SKM-1 (cell line): ENCODE measurements around the gene ACAA2.
"Not testable (repeated sequence)": the region's sequence is repeated elsewhere in the genome, so short reads cannot be mapped to it uniquely, and the experiment has no call there.

Experiments used
- DNase-seq: peaks from one replicate; lab custom pipeline; 2025; ENCODE audit not compliant: unreplicated experiment; lab: John Stamatoyannopoulos, UW

The ACAA2 gene

DNA sequence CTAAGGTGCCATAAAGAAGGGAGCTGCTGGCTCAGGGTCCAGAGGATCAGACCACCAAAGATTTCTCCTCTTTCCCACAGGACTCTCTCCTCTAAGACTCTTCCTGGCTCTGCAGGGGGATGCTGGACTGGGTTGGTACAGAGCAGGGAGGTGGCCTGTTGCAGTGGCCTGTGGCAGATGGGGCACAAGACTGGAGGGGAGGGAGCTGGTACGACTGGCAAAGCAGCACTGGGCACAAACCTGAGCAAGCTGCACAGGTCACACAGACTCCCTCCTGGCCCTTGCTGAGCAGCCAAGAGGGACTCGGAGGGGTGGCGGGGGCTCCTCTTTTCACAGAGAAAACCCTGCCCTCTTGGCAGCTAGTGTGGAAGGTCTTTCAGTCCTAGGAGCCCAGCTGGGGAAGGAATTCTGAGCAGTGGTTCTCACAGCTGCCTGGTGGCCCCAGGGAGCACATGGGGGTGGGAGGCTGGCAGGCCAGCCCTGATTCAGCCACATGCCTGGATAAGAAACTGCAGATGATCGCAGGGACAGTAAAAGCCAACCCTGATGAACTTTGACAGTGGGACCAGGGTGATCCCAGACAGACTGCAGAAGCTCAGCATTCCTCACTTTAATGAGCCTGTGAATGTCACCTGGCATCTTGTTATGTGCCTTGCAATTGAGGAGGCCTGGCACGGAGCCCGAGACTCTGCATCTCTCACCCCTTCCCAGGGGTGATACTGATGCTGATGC, 32.5 kb upstream of the ACAA2 start:
- no peak for DNase-seq

DNA sequence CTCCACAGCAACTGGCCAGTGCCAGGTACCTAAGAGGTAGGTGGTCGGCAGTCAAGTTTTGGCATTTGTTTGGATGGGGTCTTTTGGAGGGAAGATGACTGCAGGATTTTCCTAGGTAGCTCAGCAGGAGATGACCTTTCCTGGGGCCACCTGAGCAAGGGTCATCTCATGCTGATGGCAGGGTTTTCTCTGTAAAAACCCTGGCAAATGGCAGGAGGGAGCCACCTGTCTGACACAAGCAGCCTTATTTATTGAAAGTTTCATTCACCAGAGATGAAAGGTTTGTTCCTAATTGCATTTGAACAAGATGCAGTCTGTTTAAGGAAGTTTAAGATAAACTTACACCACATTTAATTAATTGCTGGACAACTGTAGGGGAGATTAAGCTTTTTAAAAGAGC, 31.6 kb upstream of the ACAA2 start:
- no peak for DNase-seq

DNA sequence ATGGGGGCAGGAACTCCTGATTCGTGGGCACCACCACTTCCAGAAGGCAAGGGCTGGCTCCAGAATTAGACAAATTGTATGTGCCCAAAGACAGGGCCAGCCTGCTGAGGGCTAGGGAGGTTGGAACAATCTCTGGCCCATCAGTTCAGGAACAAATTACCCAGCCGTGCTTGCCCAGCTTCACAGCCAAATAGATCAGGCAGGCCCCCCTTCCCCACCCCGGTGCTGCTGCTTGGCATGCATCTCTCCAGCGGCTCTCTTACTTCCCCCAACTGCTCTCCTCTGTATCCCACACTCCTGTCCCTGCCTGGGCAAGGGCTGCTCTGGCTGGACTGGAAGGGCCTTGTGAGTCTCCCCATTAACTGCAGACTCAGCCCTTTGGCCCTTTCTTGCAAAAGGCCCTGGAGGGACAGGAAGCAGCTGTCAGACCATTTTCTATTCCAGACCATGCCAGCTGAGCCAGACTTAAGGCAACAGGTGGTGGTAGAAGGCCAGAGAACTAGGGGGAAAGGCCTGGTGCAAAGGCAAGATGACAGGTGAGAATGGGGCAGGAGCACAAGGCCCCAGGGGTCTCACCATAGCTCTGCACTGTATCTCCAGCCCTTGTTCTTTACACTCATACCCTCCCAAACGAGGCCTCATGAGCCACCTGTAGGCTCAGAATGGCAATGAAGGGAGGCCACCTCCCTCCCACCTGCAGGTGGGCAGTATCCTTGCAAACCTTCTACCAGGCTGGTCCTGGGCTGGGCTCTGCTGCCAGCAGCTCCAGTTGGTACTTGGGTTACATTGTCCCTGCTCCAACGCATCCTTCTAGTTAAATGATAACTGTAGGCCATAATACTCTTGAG, 30.7 kb upstream of the ACAA2 start:
- DNase-seq, result no peak

DNA sequence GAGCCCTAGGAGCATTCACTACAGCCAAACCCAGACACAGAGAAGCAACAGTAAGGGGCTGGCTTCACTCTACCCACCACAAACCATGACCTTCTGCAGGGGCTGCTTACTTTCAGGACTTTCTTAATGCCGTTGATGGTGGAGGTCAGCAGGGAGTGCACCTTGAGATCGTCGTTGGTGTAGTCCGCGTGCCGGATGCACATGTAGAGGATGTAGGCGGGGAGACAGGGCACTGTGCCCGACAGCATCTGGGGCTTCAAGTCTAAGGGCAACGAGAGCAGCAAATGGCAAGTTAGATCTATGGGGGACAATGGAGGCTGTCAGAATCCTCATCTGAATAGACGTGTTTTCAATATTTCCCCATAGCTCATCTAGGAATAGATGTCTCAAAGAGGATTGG, 29.8 kb upstream of the ACAA2 start:
- no peak for DNase-seq

DNA sequence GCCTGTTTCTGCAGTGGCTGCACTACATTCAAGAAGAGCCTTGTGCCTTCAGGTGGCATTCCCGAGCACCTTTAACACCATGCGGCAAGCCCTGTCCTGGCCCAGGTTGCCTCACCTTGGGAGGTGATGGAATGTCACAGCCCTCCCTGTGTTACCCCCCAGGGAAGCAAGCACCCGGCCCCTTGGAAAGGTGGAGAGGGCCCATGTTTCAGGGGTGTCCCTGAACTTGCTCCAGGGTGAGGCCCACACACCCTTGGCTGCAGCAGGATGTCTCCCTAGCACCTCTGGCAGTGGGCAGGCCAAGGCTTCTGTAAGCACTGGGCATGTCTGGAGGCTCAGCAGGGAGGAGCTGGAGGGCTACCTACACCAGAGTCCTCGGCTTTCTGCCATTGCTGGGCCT, 29.3 kb upstream of the ACAA2 start:
- DNase-seq, result no peak

DNA sequence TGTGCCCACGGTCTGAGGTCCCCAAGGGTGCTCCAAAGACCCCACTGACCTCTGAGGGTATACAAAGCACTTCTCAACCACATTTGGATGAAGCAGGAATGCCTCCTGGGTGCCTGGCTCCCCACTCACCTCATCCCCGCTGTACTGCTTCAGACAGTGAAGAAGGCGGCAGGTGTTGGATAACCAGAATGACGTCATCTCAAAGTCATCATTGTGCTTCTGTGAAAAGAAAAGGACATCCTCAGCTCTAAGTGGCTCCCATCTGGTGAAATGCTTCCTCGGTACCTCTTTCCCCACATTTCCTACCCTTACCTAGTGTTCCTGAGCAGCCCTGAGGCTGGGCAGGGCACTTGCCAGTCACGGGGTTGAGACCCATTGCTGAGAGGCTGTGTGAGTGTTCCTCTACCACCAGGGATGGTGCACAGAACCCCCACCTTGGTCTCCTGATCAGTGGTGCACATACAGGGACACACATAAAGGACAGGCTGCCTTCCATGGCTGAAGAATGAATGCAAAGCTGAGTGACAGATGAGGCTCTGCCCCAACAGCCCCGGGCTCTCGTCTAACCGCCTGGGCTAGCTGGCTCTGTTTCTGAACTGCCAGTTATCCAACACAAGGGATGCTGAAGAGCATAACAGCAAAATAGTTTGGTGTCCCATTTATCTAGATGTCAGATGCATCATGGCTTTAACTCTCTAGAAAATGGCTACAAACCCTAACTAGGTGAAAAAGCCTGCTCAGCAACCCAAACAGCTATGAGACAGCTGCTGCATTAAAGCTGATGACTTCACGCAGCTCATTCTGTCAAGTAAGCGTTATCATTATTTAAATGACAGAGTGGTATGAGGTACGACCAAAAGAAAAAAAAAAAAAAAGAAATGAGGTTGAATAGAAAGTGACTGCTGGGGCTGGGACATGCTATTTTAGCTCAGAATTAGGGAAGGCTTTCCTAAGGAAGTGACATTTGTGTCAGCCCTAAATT, 28.2 kb upstream of the ACAA2 start:
- no peak for DNase-seq

DNA sequence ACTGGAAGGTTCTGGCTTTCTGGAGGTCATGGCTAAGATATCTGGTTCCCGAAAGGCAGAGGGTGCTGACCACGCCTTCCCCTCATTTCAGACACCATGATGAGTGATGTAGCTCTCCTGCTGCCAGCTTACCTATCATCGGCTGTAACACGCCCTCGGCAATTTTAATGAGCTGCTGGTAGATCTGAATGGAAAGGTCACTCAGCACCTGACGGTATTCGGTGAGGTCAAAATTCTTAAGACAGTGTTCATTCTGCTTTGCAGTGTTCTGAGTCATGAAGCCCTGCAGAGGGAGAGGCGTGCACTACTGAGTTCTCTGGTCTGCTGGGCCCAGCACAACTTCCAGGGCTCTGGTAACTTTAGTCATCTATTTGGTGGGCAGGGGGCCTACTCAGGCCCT, 25.7 kb upstream of the ACAA2 start:
- DNase-seq, result no peak

DNA sequence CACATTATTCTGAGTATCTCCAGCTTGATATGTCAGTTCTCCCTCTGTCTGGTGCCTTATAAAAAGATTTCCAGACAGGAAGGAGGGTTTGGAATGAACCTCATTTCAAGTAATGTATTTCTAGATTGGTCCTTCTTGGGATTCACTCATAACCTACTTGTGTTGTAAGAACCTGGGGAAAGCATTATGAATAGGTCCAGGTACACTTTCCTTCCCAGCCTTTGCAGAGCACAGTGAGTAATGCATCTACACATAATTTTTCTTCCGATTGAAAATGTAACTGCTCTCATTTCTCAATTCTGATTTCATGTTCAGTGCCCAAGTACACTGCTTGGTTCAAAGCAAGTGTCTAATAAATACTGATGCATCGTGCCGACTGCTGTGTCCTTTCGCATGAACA, 25.0 kb upstream of the ACAA2 start:
- DNase-seq, result no peak

DNA sequence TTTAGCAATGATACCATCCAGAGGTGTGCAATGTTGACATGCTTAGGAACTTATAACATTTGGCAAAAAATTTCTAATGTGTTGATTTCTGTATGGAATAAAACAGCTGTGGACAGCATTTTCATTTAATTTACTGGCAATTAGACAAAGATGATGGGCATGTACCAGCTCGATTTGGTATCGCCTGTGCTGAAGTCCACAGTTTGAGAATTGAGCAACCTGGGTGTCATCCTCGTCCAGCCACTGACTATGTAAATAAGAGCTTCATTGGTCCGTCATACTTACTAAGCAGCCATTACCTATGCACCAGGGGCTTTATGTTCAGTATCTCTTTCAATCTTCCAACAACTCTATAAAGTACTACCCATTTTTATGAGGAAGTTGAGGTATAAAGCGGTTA, 24.6 kb upstream of the ACAA2 start:
- DNase-seq, result no peak

DNA sequence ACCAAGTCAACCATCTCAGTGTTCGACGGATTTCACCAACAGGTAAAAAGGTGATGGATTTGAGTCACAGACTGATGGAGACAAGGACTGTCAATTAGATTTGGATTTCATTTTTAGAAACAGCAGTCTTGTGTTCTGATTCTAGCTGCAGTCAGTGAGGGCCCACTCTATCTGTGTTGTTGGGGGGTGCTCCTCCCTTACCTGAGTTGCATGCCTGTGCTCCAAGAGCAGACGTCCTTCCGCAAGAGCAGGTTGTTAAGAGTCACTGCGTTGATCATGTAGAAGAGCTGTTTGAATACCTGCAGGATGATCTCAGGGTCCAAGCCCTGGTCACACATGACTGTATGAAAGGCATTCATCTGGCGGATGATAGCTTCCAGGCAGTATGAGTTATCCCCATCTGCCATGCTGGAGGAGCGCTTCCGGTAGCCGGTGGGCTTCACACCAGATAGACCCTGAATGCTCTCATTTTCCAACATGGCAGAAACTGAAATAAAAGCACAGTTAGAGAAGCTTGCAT, 24.0 kb upstream of the ACAA2 start:
- not testable (repeated sequence) for DNase-seq

DNA sequence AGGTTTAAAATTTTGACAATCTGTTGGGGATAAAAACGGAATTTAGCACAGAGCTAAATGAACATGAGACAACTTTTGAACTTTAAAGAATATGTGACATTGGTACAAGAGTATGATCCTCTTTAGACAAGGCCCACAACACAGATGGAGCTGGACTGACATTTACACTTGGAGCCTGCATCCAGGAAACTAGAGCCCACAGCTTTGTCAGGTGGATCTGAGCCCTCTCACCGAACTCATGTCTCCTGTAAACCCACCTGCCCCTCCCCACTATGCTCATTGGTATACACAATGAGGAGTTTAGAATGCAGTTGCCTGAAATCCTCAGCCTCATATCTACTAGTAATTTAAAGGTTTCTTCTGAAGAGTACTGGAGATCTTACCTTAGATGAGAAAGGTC, 22.1 kb upstream of the ACAA2 start:
- DNase-seq, result no peak

DNA sequence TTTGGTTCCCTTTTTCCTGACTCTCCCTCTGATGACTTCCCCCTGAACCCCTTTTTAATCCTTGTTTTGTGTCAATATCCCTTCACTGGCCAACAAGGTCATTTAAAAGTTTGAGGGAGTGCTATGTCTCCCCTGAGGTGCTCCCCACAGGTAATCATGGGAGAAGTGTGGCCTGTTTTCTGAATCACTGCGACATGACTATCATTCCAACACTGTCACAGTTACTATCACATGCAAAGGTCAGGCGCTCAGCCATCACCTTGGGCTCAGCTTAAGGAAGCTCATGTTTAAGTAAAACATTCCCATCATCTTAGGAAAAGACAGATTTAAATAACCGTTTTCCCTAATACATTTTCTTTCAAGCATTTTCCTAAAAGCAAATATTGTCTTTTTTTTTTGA, 20.9 kb upstream of the ACAA2 start:
- no peak for DNase-seq

DNA sequence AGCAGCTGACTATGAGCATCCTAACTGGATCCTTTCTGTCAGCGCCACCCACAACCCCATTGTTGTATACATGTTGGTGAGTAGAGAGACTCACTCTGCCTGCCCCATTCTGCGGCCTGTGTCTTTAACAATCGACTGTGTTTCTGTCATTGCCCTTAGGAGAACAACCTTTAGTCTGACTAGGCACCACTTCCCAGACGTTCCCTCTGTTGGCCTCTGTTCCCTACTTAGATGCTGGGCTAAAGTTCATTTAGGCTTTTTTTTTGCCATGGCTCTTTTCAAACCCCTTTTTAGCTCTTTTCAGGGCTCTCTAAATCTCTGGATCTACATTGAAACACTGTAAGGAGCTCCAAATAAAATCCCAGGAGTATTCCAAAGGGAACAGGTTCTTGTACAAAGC, 20.5 kb upstream of the ACAA2 start:
- DNase-seq, result no peak

DNA sequence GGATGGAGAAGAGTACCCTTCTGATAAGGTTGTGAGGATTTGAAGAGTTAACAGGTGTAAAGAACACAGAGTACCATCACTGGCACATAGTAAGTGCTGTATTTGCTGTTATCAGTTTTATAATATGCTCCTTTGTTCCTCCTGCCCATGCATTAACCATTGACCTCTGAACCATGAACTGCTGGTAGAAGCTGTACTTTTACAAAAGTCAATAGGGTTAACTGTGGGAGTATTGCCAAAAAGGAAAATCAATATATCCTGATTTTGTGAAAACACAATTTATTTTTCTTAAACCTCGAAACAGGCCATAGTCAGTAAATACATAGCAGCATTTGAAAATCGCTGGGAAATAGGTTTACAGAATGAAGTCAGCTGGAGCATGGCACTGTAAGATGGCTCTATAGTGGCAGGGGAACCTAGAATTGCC, 18.9 kb upstream of the ACAA2 start:
- no peak for DNase-seq

DNA sequence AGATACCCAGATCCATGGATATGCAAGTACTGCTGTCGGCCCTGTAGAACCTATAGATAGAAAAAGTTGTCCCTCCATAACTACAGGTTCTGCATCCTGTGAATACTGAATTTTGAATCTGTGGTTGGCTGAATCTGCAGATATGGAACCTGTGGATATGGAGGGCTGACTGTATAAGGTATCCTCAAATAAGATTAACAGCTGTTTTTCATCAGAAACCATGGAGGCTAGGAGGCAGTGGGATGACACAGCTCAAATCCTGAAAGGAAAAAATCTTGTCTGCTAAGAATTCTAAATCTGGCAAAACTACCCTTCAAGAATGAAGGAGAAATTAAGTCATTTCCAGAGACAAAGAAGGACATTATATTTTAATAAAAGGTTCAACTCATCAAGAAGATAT, 14.7 kb upstream of the ACAA2 start:
- no peak for DNase-seq

DNA sequence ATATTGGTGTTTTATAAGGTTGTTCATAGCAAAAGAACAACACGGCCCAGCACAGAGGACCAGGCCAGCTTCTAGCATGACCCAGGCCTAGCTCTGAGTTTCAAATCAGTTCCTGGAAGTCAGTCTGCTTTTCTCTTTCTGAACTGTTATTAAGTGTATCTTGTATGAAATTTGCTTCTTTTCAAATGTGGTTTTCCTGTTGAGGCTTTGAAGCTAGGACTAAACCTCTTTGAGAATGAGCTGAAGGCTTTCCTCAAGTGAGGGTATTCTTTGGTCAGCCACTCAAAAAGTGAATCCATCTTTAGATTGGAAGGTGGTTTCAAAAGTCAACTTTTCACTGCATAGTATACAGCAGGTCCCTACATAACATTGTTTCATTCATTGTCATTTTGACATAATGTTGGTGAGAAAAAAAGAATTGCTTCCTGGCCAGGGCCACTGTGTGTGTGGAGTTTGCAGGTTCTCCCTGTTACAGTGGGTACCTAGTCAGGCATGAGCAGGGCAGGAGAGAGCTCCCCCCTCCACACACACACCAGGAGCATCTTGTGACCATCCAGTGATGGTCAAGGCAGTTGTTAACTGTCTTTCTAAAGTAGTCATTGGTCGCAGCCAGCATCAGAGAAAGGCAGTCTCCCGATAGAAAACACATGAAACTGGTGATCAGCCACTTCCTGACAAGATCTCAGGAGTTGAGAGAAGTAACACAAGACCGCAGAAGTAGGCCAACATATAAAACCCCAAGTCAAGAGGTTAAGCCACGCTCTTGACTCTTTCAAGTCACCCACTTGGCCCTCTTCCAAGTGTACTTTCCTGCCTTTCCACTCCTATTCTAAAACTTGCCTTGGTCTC, 6.7 kb upstream of the ACAA2 start:
- no peak for DNase-seq

DNA sequence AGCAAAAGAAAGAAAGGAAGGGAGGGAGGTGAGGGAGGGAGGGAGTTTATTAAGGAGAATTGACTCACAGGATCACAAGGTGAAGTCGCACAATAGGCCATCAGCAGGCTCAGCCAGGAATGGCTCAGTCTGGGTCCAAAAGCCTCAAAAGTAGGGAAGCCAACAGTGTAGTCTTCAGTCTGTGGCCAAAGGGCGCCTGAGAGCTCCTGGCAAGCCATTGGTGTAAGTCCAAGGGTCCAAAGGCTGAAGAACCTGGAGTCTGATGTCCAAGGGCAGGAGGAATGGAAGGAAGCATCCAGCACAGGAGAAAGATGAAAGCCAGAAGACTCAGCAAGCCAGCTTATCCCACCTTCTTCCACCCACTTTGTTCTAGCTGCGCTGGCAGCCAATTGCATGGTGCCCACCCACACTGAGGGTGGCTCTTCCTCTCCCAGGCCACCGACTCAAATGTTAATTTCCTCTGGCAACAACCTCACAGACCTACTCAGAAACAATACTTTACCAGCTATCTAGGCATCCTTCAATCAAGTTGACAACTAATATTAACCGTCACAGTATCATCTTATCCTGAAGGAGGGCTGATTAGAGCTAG, 5.8 kb upstream of the ACAA2 start:
- no peak for DNase-seq

DNA sequence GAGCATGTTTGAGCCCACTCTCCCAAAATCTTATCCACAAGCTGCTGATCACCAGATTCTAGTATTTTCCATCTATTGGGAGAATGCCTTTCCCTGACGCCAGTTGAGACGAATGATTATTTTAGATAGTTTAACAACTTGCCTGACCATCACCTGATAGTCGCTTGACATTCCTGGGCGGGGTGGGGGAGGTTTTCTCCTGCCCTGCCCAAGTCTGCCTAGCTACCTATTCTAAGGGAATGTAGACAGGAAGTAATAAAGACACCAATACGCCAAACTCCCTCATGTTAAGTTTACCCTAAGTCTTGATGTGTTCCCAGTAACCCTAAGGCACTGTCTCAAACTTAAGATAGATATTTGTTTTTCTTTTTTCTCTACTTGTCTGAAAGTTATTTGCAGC, 4.6 kb upstream of the ACAA2 start:
- DNase-seq, result no peak

DNA sequence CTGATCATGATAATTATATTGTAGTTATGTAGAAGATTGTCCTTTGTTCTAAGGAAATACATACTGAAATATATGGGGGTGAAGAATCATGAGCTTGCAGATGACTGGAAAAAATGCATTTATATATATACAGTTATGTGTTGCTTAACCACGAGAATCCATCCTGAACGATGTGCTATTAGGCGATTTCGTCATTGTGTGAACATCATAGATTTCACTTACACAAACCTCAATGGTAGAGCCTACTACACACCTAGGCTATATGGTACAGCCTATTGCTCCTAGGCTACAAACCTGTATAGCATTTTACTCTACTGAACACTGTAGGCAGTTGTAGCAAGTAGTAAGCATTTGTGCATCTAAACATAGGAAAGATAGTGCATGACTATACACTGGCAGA, 2.6 kb upstream of the ACAA2 start:
- DNase-seq, result no peak

DNA sequence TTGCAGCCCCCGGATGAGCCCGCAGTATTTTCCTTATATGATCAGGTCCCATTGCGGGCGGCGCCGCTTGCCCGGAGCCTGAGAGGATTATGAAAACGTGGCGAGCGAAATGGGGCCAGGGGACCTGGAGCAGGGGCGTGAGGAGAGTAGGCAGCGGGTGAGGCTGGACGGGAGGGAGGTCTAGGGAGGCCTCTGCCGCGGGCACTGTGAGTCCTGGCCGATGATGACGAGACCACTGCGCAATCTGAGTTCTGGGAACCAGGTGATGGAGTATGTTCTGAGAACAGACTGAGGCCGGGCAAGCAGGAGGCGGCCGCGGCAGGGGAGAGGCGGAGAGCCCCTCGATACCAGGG, 790 bp upstream of the ACAA2 start:
- DNase-seq, result no peak
